ENCODE data around the gene DPF3. TPM values are rescaled to one million over a fixed set of nuclear protein-coding genes. Genes with fewer than 3 reads are reported as not detected.

Gene DPF3
- total RNA-seq = 10 to 100 TPM; 11.3 to 12.7 TPM

DNA sequence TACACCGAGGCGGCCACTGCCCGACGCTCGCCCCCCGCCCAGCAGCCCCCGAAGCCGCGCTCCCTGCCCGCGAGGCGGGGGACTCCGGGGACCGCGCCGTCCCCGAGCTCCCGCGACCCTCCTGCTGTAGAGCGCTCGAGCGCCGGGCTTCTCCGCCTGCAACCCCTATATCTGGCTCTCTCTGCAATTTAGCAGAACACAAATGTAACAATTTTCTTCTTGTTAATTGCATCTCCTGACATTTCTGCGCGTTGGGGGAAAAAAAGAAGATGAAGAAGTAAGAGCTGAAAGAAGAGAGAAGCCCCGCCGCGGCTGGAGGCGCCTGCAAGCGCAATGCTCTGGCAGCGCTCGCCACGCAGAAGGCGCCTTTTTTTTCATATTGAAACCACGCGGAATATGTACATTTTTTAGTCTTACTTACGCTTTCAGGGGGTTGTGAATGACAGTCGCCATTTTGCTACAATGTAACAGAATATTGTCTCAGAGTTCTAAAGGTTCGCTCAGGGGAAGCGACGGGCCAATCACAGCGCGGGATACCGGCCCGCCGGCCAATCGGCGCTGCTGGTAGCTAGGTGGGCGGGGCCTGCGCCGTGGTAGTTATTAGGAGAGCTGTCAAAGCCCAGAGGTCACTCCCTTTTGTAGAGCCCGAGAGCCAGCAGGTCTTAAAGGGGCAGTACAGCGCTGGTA, at the start of gene DPF3:
Gene DPF3, minus strand, starts transcription at position 466 of the 687 bp plus-strand sequence. Its CDS starts 13 bp downstream, at position 453.

DNA sequence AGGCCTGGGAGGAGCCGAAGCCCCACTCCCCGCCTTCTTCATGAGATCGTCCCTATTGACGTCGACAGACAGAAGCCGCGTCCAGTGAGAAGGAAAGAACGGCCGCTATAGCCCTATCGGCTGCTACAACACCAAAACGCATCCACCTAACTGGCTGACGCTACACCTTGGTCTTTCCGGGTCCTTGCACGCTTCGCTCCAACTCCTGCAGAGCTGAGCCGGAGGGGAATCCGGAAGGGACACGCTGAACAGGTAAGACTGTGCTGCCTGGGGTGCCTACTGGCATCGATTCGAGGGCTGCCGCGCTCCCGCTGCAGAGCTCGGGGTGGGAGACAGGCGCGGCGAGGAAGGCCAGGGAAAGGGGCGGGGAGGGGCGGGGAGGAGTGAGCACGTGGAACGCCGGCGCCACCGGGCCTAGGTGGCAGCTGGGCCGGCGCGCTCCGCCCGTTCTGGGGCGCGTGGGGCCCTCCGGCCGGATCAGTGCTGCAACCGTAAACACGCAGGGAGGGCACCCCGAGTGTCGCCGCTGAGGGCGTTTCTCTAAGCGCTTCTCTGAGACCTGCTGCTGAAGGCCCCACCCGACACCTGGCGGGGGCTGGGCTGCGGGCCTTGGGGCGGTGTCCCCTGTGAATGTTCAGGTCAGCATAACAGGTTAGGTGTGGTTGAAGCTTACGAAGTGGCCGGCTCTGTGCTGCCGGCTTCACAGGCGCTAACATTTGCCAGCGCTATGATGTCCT, 32.6 kb upstream of the DPF3 start, which contains the start of gene DCAF4:
Gene DCAF4, plus strand, starts transcription at position 173 of the 737 bp plus-strand sequence. CDS start 11,515 bp downstream, outside the sequence.

Other genes with a start within 250 kb of the DPF3 start
- 10 to 100 TPM; 25.1 to 25.2 TPM for gene DCAF4, start 32.4 kb upstream of the DPF3 start, total RNA-seq
- 10 to 100 TPM; 15.2 to 17.5 TPM for gene ZFYVE1, start 133.0 kb upstream of the DPF3 start, total RNA-seq
- gene RBM25, start 164.4 kb upstream of the DPF3 start, total RNA-seq = 10 to 100 TPM; 87.8 to 89.0 TPM
- gene PSEN1, start 242.4 kb upstream of the DPF3 start, total RNA-seq = 10 to 100 TPM; 44.5 to 48.4 TPM